GM12878 (cell line): ENCODE data around the gene NUP54. TPM values are rescaled to one million over a fixed set of nuclear protein-coding genes. Genes with fewer than 3 reads are reported as not detected.

Experiments used
- ATAC-seq: fragments of 200-7000 bp; cut with Tn5 transposase; 3 replicates; pipeline ENCODE4 v1.9.1; 2020; ENCODE audit warnings: mild to moderate bottlenecking, moderate library complexity
- BruUV-seq: library from RNA; stranded (reverse); fragments of 400-500 nt; replicated peaks from 2 replicates; lab custom pipeline; 2021; lab: Mats Ljungman, UMichigan
- CTCF ChIA-PET: fragments of 300-600 bp; sonication (Branson Sonifier 250); formaldehyde crosslinking; extraction: SDS; loops from one replicate; lab custom pipeline; 2021; ENCODE audit warnings: inconsistent platforms; lab: Yijun Ruan, JAX
- POLR2A ChIA-PET: fragments of 350-600 bp; formaldehyde crosslinking; extraction: SDS; loops from one replicate; lab custom pipeline; 2021; ENCODE audit warnings: inconsistent platforms; lab: Charles Lee
- RAD21 ChIA-PET: fragments of 300-600 bp; sonication (Branson Sonifier 250); formaldehyde crosslinking; loops from one replicate; lab custom pipeline; 2023; ENCODE audit warnings: antibody characterized with exemption; ENCODE audit not compliant: unreplicated experiment; lab: Charles Lee
- SMC1A ChIA-PET: fragments of 300-600 bp; sonication (Branson Sonifier 250); formaldehyde crosslinking; loops from one replicate; lab custom pipeline; 2023; ENCODE audit not compliant: unreplicated experiment, uncharacterized antibody; lab: Charles Lee
- DNase-seq: peaks from one replicate; pipeline ENCODE4 v3.0.0-alpha.2; 2011; ENCODE audit warnings: low read depth, low spot score
- FAIRE-seq: peaks from 3 replicates; lab custom pipeline; 2011; peaks lifted over from hg19 to GRCh38; lab: Jason Lieb, UNC
- H2AFZ ChIP-seq: 2 replicates; pipeline ENCODE4 v1.6.0; 2011; ENCODE audit warnings: low read depth, low read length, control low read depth; ENCODE audit not compliant: control insufficient read depth
- H3K27ac ChIP-seq: 2 replicates; pipeline ENCODE4 v1.5.1; 2011; ENCODE audit warnings: control low read depth; ENCODE audit not compliant: control insufficient read depth, insufficient read depth
- H3K27me3 ChIP-seq, 2 experiments: replicated peaks in 1 of 2; 2 replicates each; pipeline versions ENCODE4 v1.6.0 to v1.6.1; 2011; ENCODE audit warnings: low read length in 1 of 2; ENCODE audit not compliant: control insufficient read depth in 2 of 2, insufficient read depth in 2 of 2
- H3K36me3 ChIP-seq, 2 experiments: 2 replicates each; pipeline ENCODE4 v1.5.1; 2011; ENCODE audit warnings: low read length in 1 of 2; ENCODE audit not compliant: control insufficient read depth in 2 of 2, insufficient read depth in 2 of 2
- H3K4me1 ChIP-seq: 2 replicates; pipeline ENCODE4 v1.6.1; 2011; ENCODE audit warnings: mild to moderate bottlenecking, low read length, moderate library complexity, mixed read lengths; ENCODE audit not compliant: control insufficient read depth, insufficient read depth
- H3K4me2 ChIP-seq: 2 replicates; pipeline ENCODE4 v1.6.0; 2011; ENCODE audit warnings: control low read depth; ENCODE audit not compliant: control insufficient read depth, insufficient read depth
- H3K4me3 ChIP-seq: fragments of 200-600 bp; sonication (generic); 2 replicates; pipeline ENCODE4 v1.5.1; 2016
- H3K79me2 ChIP-seq: 2 replicates; pipeline ENCODE4 v1.6.0; 2011; ENCODE audit warnings: low read length; ENCODE audit not compliant: control insufficient read depth, insufficient read depth
- H3K9ac ChIP-seq: 2 replicates; pipeline ENCODE4 v1.8.0; 2011; ENCODE audit warnings: low read length, control low read depth, mixed read lengths; ENCODE audit not compliant: control insufficient read depth, insufficient read depth
- H3K9me3 ChIP-seq: replicated peaks from 3 replicates; pipeline ENCODE4 v1.5.1; 2011; ENCODE audit warnings: mild to moderate bottlenecking, low read length; ENCODE audit not compliant: control insufficient read depth, insufficient read depth
- H4K20me1 ChIP-seq: 2 replicates; pipeline ENCODE4 v1.6.0; 2011; ENCODE audit not compliant: control insufficient read depth, insufficient read depth
- CHD1 ChIP-seq: IDR thresholded peaks from 2 replicates; pipeline ENCODE4 v1.6.1; 2012; ENCODE audit warnings: low read depth, low read length, improper control_type of control experiment
- CREB1 ChIP-seq: IDR thresholded peaks from 2 replicates; pipeline ENCODE4 v1.6.1; 2012; ENCODE audit warnings: low read depth, mild to moderate bottlenecking, inconsistent platforms
- ELK1 ChIP-seq: IDR thresholded peaks from 2 replicates; pipeline ENCODE4 v1.6.1; 2012; ENCODE audit warnings: low read depth, low read length, improper control_type of control experiment
- FOXM1 ChIP-seq: IDR thresholded peaks from 2 replicates; pipeline ENCODE4 v1.6.1; 2012; ENCODE audit warnings: low read depth, mild to moderate bottlenecking, inconsistent platforms, low read length, moderate library complexity
- IKZF2 ChIP-seq, 2 experiments: fragments of 450-650 bp; IDR thresholded peaks; 2 replicates each; pipeline ENCODE4 v1.6.1; 2017; ENCODE audit warnings: mild to moderate bottlenecking in 2 of 2, moderate library complexity in 2 of 2
- MEF2B ChIP-seq: fragments of 450-650 bp; IDR thresholded peaks from 2 replicates; pipeline ENCODE4 v1.6.1; 2018; ENCODE audit warnings: mild to moderate bottlenecking, moderate library complexity; ENCODE audit not compliant: partially characterized antibody, poor library complexity, severe bottlenecking
- NBN ChIP-seq: fragments of 450-650 bp; IDR thresholded peaks from 2 replicates; pipeline ENCODE4 v1.6.1; 2016
- NFYA ChIP-seq: IDR thresholded peaks from 2 replicates; pipeline ENCODE4 v1.6.1; 2011; ENCODE audit warnings: low read depth, mild to moderate bottlenecking, low read length, improper control_type of control experiment, borderline replicate concordance
- RUNX3 ChIP-seq: IDR thresholded peaks from 2 replicates; pipeline ENCODE4 v1.6.1; 2012; ENCODE audit warnings: low read length, inconsistent platforms
- ZNF592 ChIP-seq: fragments of 450-650 bp; IDR thresholded peaks from 2 replicates; pipeline ENCODE4 v1.6.1; 2017; ENCODE audit warnings: mild to moderate bottlenecking, moderate library complexity
- WGBS: methylation state at CpG from one replicate; pipeline ENCODE4 v1.1.6; 2016; ENCODE audit warnings: low lambda C conversion rate; ENCODE audit not compliant: insufficient replicate concordance, insufficient coverage; ENCODE audit errors: missing lambda C conversion rate; 5-methylcytosine and 5-hydroxymethylcytosine counted together
- in situ Hi-C: fragments of 300-500 bp; cut with MboI; formaldehyde crosslinking; loops from 9 replicates; pipeline ENCODE4 v1.14.3; 2018; ENCODE audit warnings: mixed read lengths
- intact Hi-C: fragments of 100-400 bp; cut with micrococcal nuclease; formaldehyde crosslinking; loops from one replicate; pipeline ENCODE4 v1.14.2; 2022; ENCODE audit not compliant: unreplicated experiment
- polyA plus RNA-seq, 11 experiments: library from polyadenylated mRNA; depleted of rRNA in 4 of 11; unstranded in 6 of 11; stranded (reverse) in 5 of 11; fragments of >200 nt; fragmentation: Nextera tagmentation in 4 of 11; fragmentation: Illumina TruSeq in 1 of 11; extraction: Ambion mirVana in 4 of 11; extraction: Trizol in 1 of 11; gene quantifications; 1 replicate in 1 of 11; 2 replicates in 10 of 11; pipeline versions ENCODE4 v1.2.1 to v1.2.3, GENCODE V29; 2011 to 2016; ENCODE audit warnings: inconsistent platforms in 2 of 11, missing spikeins in 2 of 11, low read depth in 1 of 11
- total RNA-seq, 4 experiments: library from RNA; depleted of rRNA in 3 of 4; stranded (reverse); fragments of >200 nt in 3 of 4; fragmentation: Illumina TruSeq in 1 of 4; extraction: Trizol in 1 of 4; gene quantifications; 2 replicates each; pipeline versions ENCODE4 v1.2.1 to v1.2.3, GENCODE V29; 2013 to 2021

Gene NUP54
- total and polyA plus RNA-seq, 10 of the 15 experiments (the other 5 are each of a cell fraction or from before 2014, with no cell fraction given) = 17.5 to 69.0 (median 42.3) TPM

GRCh38 chr4:76160355-76160754, 12.2 kb upstream of the NUP54 start:
- TSS peak; percentile 65 for BruUV-seq
- no peaks in the 10 kb centered on the region for H4K20me1 ChIP-seq
- ChIA-PET RAD21 (interaction anchor here (1.0 kb wide), 1 partner anchor 165 kb away, joined by 5 read pairs; no protein-coding TSS in a partner anchor), SMC1A (interaction anchor here (1.8 kb wide), 1 partner anchor 11 kb away, joined by 5 read pairs; the partner anchor contains the start of gene NUP54), CTCF (interaction anchor here (1.2 kb wide), 1 partner anchor 19 kb away, joined by 4 read pairs; no protein-coding TSS in a partner anchor)
- H3K4me3 ChIP-seq = no peak overlapping the region
- H2AFZ ChIP-seq = no peak overlapping the region
- H3K27ac ChIP-seq = no peak overlapping the region
- H3K4me1 ChIP-seq = no peaks in the 10 kb centered on the region
- no peak for DNase-seq
- H3K9me3 ChIP-seq = no peaks in the 10 kb centered on the region
- FAIRE-seq = no peak
- H3K9ac ChIP-seq = no peak overlapping the region
- intact Hi-C loops (no loop called here), in situ Hi-C loops (no loop called here)
- H3K4me2 ChIP-seq = no peak overlapping the region
- no peak for ATAC-seq
- TF ChIP-seq MEF2B (no peak), RUNX3 (no peak), NFYA (no peak), NBN (no peak), CREB1 (no peak), ZNF592 (no peak), IKZF2 (IDR thresholded peaks at IDR 0.05) (no peak), FOXM1 (no peak), ELK1 (no peak), CHD1 (no peak)
- TF ChIP-seq, all 136 proteins: peak for 0
- no peaks in the 10 kb centered on the region for H3K27me3 ChIP-seq
- POLR2A ChIA-PET = no interaction called here
- H3K79me2 ChIP-seq = no peaks in the 10 kb centered on the region
- WGBS = 44% methylated on average over 2 of the region's 2 CpGs
- peaks cover 0 to 6% of the 10 kb centered on the region in 2 experiments; a peak in 2 of 4 replicates for H3K36me3 ChIP-seq
